HepG2 (cell line): ENCODE results near the gene LIPH. TPM values are rescaled to one million over a fixed set of nuclear protein-coding genes. Genes with fewer than 3 reads are reported as not detected.

Experiments
- ATAC-seq: fragments of 200-7000 bp; cut with Tn5 transposase; 3 replicates; pipeline ENCODE4 v1.9.1; 2020; ENCODE audit warnings: mild to moderate bottlenecking, moderate library complexity
- BruUV-seq: library from RNA; stranded (reverse); fragments of 400-500 nt; replicated peaks from 2 replicates; lab custom pipeline; 2021; lab: Mats Ljungman, UMichigan
- CTCF ChIA-PET: fragments of 300-600 bp; formaldehyde crosslinking; extraction: SDS; loops from one replicate; lab custom pipeline; 2021; ENCODE audit warnings: low total read pairs, inconsistent platforms, low intra/inter-chr PET ratio; lab: Yijun Ruan, JAX
- POLR2A ChIA-PET: fragments of 350-600 bp; sonication (Branson Sonifier 250); formaldehyde crosslinking; loops from one replicate; lab custom pipeline; 2020; ENCODE audit warnings: antibody characterized with exemption, inconsistent platforms; lab: Yijun Ruan, JAX
- DNase-seq: peaks from one replicate; pipeline ENCODE4 v3.0.0-alpha.2; 2015; ENCODE audit warnings: low spot score
- FAIRE-seq: peaks from 3 replicates; lab custom pipeline; 2011; peaks lifted over from hg19 to GRCh38; lab: Jason Lieb, UNC
- H2AFZ ChIP-seq: one replicate; pipeline ENCODE4 v1.6.1; 2011; ENCODE audit warnings: low read length, inconsistent platforms
- H3K27ac ChIP-seq: fragments of 300-600 bp; 3 replicates; pipeline ENCODE4 v1.8.0; 2011; ENCODE audit warnings: mixed run types, mild to moderate bottlenecking, mixed read lengths, low read length, inconsistent platforms; ENCODE audit not compliant: insufficient read depth; ENCODE audit errors: extremely low read length
- H3K27me3 ChIP-seq, 2 experiments: fragments of 200-600 bp in 1 of 2; 2 replicates in 1 of 2; 3 replicates in 1 of 2; pipeline versions ENCODE4 v1.6.0 to v1.8.0; 2011; ENCODE audit warnings: low read length in 2 of 2, mild to moderate bottlenecking in 2 of 2, moderate library complexity in 2 of 2, inconsistent platforms in 1 of 2; ENCODE audit not compliant: insufficient read depth in 2 of 2, control insufficient read depth in 1 of 2
- H3K36me3 ChIP-seq, 2 experiments: fragments of 200-600 bp in 1 of 2; replicated peaks in 1 of 2; 2 replicates in 1 of 2; 3 replicates in 1 of 2; pipeline versions ENCODE4 v1.5.1 to v1.8.0; 2011; ENCODE audit warnings: low read length in 2 of 2, inconsistent platforms in 1 of 2; ENCODE audit not compliant: insufficient read depth in 2 of 2, control insufficient read depth in 1 of 2
- H3K4me1 ChIP-seq: 2 replicates; pipeline ENCODE4 v1.5.1; 2012; ENCODE audit warnings: low read length, inconsistent platforms; ENCODE audit not compliant: insufficient read depth
- H3K4me2 ChIP-seq: 2 replicates; pipeline ENCODE4 v1.6.0; 2011; ENCODE audit warnings: low read depth, low read length, inconsistent platforms
- H3K4me3 ChIP-seq, 3 experiments: fragments of 200-600 bp in 1 of 3; sonication (generic), shearing (Covaris generic) in 1 of 3; replicated peaks in 1 of 3; 2 replicates each; pipeline ENCODE4 v1.5.1; 2011 to 2016; ENCODE audit warnings: low read length in 3 of 3, inconsistent platforms in 2 of 3, low read depth in 2 of 3, mild to moderate bottlenecking in 2 of 3, control low read depth in 1 of 3, mixed read lengths in 1 of 3; ENCODE audit not compliant: insufficient read depth in 1 of 3
- H3K79me2 ChIP-seq: one replicate; pipeline ENCODE4 v1.6.1; 2011; ENCODE audit warnings: low read length, inconsistent platforms; ENCODE audit not compliant: insufficient read depth
- H3K9ac ChIP-seq: 2 replicates; pipeline ENCODE4 v1.6.0; 2011; ENCODE audit warnings: mild to moderate bottlenecking, low read depth, low read length, inconsistent platforms; ENCODE audit not compliant: insufficient read depth
- H3K9me3 ChIP-seq: 2 replicates; pipeline ENCODE4 v1.5.1; 2012; ENCODE audit warnings: mild to moderate bottlenecking, low read length
- H4K20me1 ChIP-seq: 2 replicates; pipeline ENCODE4 v1.6.0; 2011; ENCODE audit warnings: inconsistent platforms, mild to moderate bottlenecking, low read length, moderate library complexity; ENCODE audit not compliant: insufficient read depth
- RFX5 ChIP-seq: IDR thresholded peaks from 2 replicates; pipeline ENCODE4 v1.6.1; 2011; ENCODE audit warnings: low read depth, low read length, improper control_type of control experiment
- ZKSCAN5 ChIP-seq: sonication (generic); formaldehyde crosslinking; IDR thresholded peaks from 2 replicates; pipeline ENCODE4 v1.5.1; 2020; ENCODE audit warnings: mild to moderate bottlenecking, missing genetic modification reagents
- ZNF780A ChIP-seq: sonication (generic); formaldehyde crosslinking; IDR thresholded peaks from 2 replicates; pipeline ENCODE4 v1.8.0; 2022; ENCODE audit warnings: mild to moderate bottlenecking, missing genetic modification reagents, moderate library complexity
- WGBS: methylation state at CpG from one replicate; pipeline ENCODE4 v1.1.6; 2017; ENCODE audit warnings: low lambda C conversion rate; 5-methylcytosine and 5-hydroxymethylcytosine counted together
- in situ Hi-C: cut with HindIII; loops from 2 replicates; pipeline ENCODE4 v1.10.0; 2017; ENCODE audit warnings: low pct_unique_long_range_greater_than_20kb; ENCODE audit not compliant: extremely low pct_ligation_motif_present
- intact Hi-C: fragments of 100-400 bp; cut with micrococcal nuclease; formaldehyde crosslinking; loops from one replicate; pipeline ENCODE4 v1.10.0; 2022; ENCODE audit not compliant: unreplicated experiment
- polyA plus RNA-seq, 8 experiments: library from polyadenylated mRNA; depleted of rRNA in 3 of 8; stranded (reverse) in 7 of 8; unstranded in 1 of 8; fragments of >200 nt; fragmentation: Illumina TruSeq in 4 of 8; extraction: Trizol in 4 of 8; gene quantifications; 2 replicates each; pipeline versions ENCODE4 v1.2.1 to v1.2.3, GENCODE V29; 2011 to 2016; ENCODE audit warnings: low read depth in 4 of 8, missing spikeins in 1 of 8, mixed read lengths in 1 of 8; ENCODE audit not compliant: insufficient read depth in 1 of 8
- total RNA-seq, 5 experiments: library from RNA; depleted of rRNA; stranded (reverse); fragments of >200 nt; fragmentation: Illumina TruSeq; extraction: Trizol; gene quantifications; 2 replicates each; pipeline ENCODE4 v1.2.3, GENCODE V29; 2016; ENCODE audit warnings: low read depth in 1 of 5
- TF ChIP-seq, protein P1 (sequence below): sonication (generic); formaldehyde crosslinking; IDR thresholded peaks from 2 replicates; pipeline ENCODE4 v1.9.0; 2022; ENCODE audit warnings: low read depth, missing genetic modification reagents
- TF ChIP-seq, protein P2 (sequence below): sonication (generic); formaldehyde crosslinking; IDR thresholded peaks from 2 replicates; pipeline ENCODE4 v1.4.0; 2020; ENCODE audit warnings: missing genetic modification reagents, mild to moderate bottlenecking, borderline replicate concordance

LIPH gene
- total and polyA plus RNA-seq, 2 of the 13 experiments (the other 11 are each of a cell fraction or from before 2014, with no cell fraction given): 0.09 to 0.34 TPM

GRCh38 chr3:185561374-185561943 lies 9.1 kb upstream of the LIPH start:
- H2AFZ ChIP-seq: no peak overlapping the region
- H3K27ac ChIP-seq: no peak overlapping the region
- ATAC-seq (no peak; the same call in 2 of the 3 replicates), FAIRE-seq (no peak), DNase-seq (no peak)
- no peaks in the 10 kb centered on the region for H3K36me3 ChIP-seq
- H4K20me1 ChIP-seq: no peaks in the 10 kb centered on the region
- intact Hi-C loops (no loop called here), in situ Hi-C loops (no loop called here)
- H3K79me2 ChIP-seq: no peaks in the 10 kb centered on the region
- H3K4me2 ChIP-seq: no peak overlapping the region
- CTCF ChIA-PET: no interaction called here
- TF ChIP-seq, protein P1, sequence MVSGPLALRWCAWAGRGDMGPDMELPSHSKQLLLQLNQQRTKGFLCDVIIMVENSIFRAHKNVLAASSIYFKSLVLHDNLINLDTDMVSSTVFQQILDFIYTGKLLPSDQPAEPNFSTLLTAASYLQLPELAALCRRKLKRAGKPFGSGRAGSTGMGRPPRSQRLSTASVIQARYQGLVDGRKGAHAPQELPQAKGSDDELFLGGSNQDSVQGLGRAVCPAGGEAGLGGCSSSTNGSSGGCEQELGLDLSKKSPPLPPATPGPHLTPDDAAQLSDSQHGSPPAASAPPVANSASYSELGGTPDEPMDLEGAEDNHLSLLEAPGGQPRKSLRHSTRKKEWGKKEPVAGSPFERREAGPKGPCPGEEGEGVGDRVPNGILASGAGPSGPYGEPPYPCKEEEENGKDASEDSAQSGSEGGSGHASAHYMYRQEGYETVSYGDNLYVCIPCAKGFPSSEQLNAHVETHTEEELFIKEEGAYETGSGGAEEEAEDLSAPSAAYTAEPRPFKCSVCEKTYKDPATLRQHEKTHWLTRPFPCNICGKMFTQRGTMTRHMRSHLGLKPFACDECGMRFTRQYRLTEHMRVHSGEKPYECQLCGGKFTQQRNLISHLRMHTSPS: no peak
- TF ChIP-seq ZNF780A (CRISPR knock-in tag) (no peak), ZKSCAN5 (CRISPR knock-in tag) (no peak), RFX5 (0 out of 2 replicates have a peak, but pooled peaks have one; percentile 37)
- TF ChIP-seq, protein P2, sequence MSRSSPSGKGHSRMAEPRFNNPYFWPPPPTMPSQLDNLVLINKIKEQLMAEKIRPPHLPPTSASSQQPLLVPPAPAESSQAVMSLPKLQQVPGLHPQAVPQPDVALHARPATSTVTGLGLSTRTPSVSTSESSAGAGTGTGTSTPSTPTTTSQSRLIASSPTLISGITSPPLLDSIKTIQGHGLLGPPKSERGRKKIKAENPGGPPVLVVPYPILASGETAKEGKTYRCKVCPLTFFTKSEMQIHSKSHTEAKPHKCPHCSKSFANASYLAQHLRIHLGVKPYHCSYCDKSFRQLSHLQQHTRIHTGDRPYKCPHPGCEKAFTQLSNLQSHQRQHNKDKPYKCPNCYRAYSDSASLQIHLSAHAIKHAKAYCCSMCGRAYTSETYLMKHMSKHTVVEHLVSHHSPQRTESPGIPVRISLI: no peak
- no peaks in the 10 kb centered on the region for H3K9me3 ChIP-seq
- no TSS peak for BruUV-seq
- no peaks in the 10 kb centered on the region for H3K27me3 ChIP-seq
- no peak overlapping the region for H3K9ac ChIP-seq
- H3K4me3 ChIP-seq: no peak overlapping the region
- POLR2A ChIA-PET: no interaction called here
- H3K4me1 ChIP-seq: peaks cover 33% of the 10 kb centered on the region
- 69% methylated on average over 7 of the region's 8 CpGs for WGBS
